HG02970 (cell line): Measurements from ENCODE around the gene CPSF7.
"Not testable (repeated sequence)": the region's sequence is repeated elsewhere in the genome, so short reads cannot be mapped to it uniquely, and the experiment has no call there.

Experiments
- ATAC-seq: cut with Tn5 transposase; IDR thresholded peaks from one replicate; pipeline ENCODE4 v1.9.1; 2021; ENCODE audit warnings: mild to moderate bottlenecking, moderate library complexity, moderate number of reproducible peaks; ENCODE audit not compliant: unreplicated experiment, low FRiP score

Gene CPSF7

GRCh38 chr11:61442616-61443015 lies 12.8 kb upstream of the CPSF7 start:
- no peak for ATAC-seq

- ATAC-seq, result no peak
Measured at GRCh38 chr11:61439615-61440014, 9.8 kb upstream of the CPSF7 start.

GRCh38 chr11:61437496-61437895 lies 7.7 kb upstream of the CPSF7 start:
- ATAC-seq, result no peak

- ATAC-seq, result not testable (repeated sequence)
Measured at GRCh38 chr11:61430839-61431238, 1.1 kb upstream of the CPSF7 start.

GRCh38 chr11:61429346-61429690 lies 457 bp downstream of the CPSF7 start:
- peak; percentile 51 for ATAC-seq

GRCh38 chr11:61425367-61426131 lies 4.2 kb downstream of the CPSF7 start:
- ATAC-seq, result no peak

- ATAC-seq, result no peak
Measured at GRCh38 chr11:61422226-61422625, 7.5 kb downstream of the CPSF7 start.

GRCh38 chr11:61418136-61418535 lies 11.6 kb downstream of the CPSF7 start:
- ATAC-seq, result no peak

GRCh38 chr11:61417670-61418069 lies 12.1 kb downstream of the CPSF7 start:
- no peak for ATAC-seq

- no peak for ATAC-seq
Measured at GRCh38 chr11:61416941-61417340, 12.8 kb downstream of the CPSF7 start.

- ATAC-seq, result no peak
Measured at GRCh38 chr11:61415381-61415780, 14.4 kb downstream of the CPSF7 start.

- no peak for ATAC-seq
Measured at GRCh38 chr11:61414547-61414946, 15.2 kb downstream of the CPSF7 start.

GRCh38 chr11:61413496-61413895 lies 16.3 kb downstream of the CPSF7 start:
- no peak for ATAC-seq

GRCh38 chr11:61411589-61411988 lies 18.2 kb downstream of the CPSF7 start:
- no peak for ATAC-seq

- ATAC-seq, result no peak
Measured at GRCh38 chr11:61406991-61407728, 22.6 kb downstream of the CPSF7 start.

GRCh38 chr11:61406067-61406466 lies 23.7 kb downstream of the CPSF7 start:
- no peak for ATAC-seq

GRCh38 chr11:61404641-61405040 lies 25.1 kb downstream of the CPSF7 start:
- ATAC-seq, result no peak

- ATAC-seq, result no peak
Measured at GRCh38 chr11:61404103-61404502, 25.7 kb downstream of the CPSF7 start.

GRCh38 chr11:61403658-61404057 lies 26.1 kb downstream of the CPSF7 start:
- no peak for ATAC-seq

- ATAC-seq, result no peak
Measured at GRCh38 chr11:61401573-61401972, 28.2 kb downstream of the CPSF7 start.

- no peak for ATAC-seq
Measured at GRCh38 chr11:61401173-61401572, 28.6 kb downstream of the CPSF7 start.

- no peak for ATAC-seq
Measured at GRCh38 chr11:61392981-61393595, 36.7 kb downstream of the CPSF7 start.
